ENCODE data around the gene TADA3. TPM values are rescaled to one million over a fixed set of nuclear protein-coding genes. Genes with fewer than 3 reads are reported as not detected.

The TADA3 gene
- total and polyA plus RNA-seq, 9 of the 15 experiments (the other 6 are each of a cell fraction or from before 2014, with no cell fraction given) = 4.1 to 110 (median 74.8) TPM

- TF ChIP-seq TSHZ1 (CRISPR knock-in tag; IDR thresholded peaks at IDR 0.05) (no peak), MAFF (IDR thresholded peaks at IDR 0.05; ENCODE audit: low read length) (no peak), SMAD1 (IDR thresholded peaks at IDR 0.05; ENCODE audit: low read depth, low read length, partially characterized antibody) (no peak)
- TF ChIP-seq, protein P1, sequence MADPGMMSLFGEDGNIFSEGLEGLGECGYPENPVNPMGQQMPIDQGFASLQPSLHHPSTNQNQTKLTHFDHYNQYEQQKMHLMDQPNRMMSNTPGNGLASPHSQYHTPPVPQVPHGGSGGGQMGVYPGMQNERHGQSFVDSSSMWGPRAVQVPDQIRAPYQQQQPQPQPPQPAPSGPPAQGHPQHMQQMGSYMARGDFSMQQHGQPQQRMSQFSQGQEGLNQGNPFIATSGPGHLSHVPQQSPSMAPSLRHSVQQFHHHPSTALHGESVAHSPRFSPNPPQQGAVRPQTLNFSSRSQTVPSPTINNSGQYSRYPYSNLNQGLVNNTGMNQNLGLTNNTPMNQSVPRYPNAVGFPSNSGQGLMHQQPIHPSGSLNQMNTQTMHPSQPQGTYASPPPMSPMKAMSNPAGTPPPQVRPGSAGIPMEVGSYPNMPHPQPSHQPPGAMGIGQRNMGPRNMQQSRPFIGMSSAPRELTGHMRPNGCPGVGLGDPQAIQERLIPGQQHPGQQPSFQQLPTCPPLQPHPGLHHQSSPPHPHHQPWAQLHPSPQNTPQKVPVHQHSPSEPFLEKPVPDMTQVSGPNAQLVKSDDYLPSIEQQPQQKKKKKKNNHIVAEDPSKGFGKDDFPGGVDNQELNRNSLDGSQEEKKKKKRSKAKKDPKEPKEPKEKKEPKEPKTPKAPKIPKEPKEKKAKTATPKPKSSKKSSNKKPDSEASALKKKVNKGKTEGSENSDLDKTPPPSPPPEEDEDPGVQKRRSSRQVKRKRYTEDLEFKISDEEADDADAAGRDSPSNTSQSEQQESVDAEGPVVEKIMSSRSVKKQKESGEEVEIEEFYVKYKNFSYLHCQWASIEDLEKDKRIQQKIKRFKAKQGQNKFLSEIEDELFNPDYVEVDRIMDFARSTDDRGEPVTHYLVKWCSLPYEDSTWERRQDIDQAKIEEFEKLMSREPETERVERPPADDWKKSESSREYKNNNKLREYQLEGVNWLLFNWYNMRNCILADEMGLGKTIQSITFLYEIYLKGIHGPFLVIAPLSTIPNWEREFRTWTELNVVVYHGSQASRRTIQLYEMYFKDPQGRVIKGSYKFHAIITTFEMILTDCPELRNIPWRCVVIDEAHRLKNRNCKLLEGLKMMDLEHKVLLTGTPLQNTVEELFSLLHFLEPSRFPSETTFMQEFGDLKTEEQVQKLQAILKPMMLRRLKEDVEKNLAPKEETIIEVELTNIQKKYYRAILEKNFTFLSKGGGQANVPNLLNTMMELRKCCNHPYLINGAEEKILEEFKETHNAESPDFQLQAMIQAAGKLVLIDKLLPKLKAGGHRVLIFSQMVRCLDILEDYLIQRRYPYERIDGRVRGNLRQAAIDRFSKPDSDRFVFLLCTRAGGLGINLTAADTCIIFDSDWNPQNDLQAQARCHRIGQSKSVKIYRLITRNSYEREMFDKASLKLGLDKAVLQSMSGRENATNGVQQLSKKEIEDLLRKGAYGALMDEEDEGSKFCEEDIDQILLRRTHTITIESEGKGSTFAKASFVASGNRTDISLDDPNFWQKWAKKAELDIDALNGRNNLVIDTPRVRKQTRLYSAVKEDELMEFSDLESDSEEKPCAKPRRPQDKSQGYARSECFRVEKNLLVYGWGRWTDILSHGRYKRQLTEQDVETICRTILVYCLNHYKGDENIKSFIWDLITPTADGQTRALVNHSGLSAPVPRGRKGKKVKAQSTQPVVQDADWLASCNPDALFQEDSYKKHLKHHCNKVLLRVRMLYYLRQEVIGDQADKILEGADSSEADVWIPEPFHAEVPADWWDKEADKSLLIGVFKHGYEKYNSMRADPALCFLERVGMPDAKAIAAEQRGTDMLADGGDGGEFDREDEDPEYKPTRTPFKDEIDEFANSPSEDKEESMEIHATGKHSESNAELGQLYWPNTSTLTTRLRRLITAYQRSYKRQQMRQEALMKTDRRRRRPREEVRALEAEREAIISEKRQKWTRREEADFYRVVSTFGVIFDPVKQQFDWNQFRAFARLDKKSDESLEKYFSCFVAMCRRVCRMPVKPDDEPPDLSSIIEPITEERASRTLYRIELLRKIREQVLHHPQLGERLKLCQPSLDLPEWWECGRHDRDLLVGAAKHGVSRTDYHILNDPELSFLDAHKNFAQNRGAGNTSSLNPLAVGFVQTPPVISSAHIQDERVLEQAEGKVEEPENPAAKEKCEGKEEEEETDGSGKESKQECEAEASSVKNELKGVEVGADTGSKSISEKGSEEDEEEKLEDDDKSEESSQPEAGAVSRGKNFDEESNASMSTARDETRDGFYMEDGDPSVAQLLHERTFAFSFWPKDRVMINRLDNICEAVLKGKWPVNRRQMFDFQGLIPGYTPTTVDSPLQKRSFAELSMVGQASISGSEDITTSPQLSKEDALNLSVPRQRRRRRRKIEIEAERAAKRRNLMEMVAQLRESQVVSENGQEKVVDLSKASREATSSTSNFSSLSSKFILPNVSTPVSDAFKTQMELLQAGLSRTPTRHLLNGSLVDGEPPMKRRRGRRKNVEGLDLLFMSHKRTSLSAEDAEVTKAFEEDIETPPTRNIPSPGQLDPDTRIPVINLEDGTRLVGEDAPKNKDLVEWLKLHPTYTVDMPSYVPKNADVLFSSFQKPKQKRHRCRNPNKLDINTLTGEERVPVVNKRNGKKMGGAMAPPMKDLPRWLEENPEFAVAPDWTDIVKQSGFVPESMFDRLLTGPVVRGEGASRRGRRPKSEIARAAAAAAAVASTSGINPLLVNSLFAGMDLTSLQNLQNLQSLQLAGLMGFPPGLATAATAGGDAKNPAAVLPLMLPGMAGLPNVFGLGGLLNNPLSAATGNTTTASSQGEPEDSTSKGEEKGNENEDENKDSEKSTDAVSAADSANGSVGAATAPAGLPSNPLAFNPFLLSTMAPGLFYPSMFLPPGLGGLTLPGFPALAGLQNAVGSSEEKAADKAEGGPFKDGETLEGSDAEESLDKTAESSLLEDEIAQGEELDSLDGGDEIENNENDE (IDR thresholded peaks at IDR 0.05; ENCODE audit: low read depth, low read length) = no peak
Measured at GRCh38 chr3:9731206-9732079, 60.8 kb downstream of the TADA3 start, which contains the start of gene BRPF1 (continued).

Measured in K562 (cell line).